GM19452 (cell line): ENCODE data around the gene PRDX5.
"Not testable (repeated sequence)": the region's sequence is repeated elsewhere in the genome, so short reads cannot be mapped to it uniquely, and the experiment has no call there.

ENCODE experiments used
- ATAC-seq: cut with Tn5 transposase; IDR thresholded peaks from one replicate; pipeline ENCODE4 v1.9.1; 2021; ENCODE audit not compliant: unreplicated experiment

The PRDX5 gene

DNA sequence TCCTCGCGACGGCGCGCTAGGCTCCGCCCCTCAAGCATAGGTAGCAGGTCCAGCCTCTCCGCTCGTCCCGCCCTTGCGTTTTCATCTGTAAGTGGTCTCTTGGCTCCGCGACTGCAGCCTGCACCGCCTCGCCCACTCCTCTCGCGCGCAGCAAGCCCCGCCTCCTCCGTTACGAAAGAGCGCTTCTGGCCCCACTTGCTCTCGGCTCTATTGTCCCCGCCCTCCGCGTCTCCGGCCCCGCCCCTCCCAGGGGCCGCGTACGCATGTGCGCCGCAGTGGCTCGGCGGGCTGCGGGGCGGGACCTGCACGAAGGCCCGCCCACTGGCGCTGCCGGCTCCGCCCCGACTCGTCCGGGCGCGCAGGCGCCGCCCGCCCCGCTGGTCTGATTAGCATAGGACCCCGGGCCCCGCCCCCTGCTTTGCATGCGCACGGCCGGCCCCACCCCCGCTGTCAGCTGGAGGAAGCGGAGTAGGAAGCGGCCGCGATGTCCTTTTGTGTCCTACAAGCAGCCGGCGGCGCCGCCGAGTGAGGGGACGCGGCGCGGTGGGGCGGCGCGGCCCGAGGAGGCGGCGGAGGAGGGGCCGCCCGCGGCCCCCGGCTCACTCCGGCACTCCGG lies 12.7 kb upstream of the PRDX5 start, which contains the start of gene ESRRA:
ESRRA (plus strand) TSS at position 450 of the 616 bp plus-strand sequence. CDS start 1,656 bp downstream, outside the sequence.
- peak; percentile 64 for ATAC-seq

DNA sequence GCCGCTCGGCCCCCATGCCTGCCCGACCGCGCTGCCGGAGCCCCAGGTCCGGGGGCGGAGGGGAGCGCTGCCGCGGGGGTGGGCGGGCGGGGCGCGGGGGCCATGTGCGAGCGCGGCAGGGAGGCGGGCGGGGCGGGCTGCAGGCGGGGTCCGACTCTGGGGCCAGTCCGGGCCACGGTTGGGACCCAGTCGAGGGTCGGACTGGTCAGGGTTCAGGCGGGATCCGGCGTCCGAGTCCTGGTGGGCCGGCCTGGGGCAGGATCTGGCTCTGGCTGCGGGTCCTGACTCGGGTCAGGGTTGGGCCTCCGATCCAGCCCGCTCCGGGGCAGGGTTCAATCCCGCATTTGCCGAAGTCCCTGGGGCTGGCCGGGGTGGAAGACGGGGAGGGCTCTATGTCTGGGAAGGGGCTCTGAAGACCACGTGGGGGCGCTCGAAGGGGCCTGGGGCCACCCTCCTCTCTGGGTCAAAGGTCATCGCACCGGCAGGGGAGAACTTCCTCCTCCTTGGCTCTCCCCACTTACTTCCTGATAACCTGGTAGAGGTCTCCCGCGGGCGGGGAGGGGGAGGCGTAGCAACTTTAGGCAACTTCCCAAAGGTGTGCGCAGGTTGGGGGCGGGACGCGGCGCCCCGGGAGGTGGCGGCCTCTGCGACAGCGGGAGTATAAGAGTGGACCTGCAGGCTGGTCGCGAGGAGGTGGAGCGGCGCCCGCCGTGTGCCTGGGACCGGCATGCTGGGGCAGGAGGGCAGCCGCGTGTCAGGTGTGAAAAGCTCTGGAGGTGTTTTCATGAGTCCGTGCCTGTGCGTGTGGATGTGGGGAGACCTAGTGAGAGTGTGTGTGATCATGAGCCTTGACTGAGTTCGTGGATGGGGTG lies 12.0 kb upstream of the PRDX5 start:
- ATAC-seq, result peak; percentile 27

DNA sequence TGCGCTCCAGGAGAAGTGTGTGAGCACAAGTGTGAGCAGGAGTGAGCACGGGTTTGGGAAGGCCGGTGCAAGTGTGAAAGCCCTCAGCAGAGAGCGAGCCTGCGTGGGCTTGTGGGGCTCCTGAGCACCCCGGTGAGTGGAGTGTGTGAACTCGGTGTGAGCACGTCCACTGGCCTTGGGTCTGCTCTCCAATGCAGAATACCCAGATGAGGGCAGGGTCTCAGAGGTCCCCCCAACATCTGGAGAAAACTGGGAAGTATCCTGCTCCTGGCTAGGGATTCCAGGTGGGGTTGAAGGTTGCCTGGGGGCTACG lies 11.4 kb upstream of the PRDX5 start:
- ATAC-seq, result no peak

DNA sequence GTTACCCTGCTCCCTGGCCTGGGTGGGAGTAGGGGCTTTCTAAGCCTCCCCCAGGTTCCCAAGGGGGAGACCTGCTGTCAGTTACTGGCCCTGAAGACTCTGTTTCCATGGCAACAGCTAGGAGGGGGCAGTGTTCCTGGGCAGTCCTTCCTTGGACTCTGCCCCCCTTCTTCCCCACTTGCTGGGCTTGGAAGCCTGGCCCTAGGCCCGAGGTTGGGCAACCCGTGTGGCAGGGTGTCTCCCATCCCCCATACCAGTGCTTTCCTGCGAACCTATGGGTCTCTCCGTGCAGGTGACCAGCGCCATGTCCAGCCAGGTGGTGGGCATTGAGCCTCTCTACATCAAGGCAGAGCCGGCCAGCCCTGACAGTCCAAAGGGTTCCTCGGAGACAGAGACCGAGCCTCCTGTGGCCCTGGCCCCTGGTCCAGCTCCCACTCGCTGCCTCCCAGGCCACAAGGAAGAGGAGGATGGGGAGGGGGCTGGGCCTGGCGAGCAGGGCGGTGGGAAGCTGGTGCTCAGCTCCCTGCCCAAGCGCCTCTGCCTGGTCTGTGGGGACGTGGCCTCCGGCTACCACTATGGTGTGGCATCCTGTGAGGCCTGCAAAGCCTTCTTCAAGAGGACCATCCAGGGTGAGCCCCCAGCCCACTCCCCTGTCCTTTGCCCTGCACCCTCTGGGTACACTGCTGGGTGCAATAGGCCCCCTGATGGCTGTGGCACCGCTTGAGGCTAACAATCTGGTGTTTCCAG lies 10.9 kb upstream of the PRDX5 start:
- ATAC-seq, result no peak

DNA sequence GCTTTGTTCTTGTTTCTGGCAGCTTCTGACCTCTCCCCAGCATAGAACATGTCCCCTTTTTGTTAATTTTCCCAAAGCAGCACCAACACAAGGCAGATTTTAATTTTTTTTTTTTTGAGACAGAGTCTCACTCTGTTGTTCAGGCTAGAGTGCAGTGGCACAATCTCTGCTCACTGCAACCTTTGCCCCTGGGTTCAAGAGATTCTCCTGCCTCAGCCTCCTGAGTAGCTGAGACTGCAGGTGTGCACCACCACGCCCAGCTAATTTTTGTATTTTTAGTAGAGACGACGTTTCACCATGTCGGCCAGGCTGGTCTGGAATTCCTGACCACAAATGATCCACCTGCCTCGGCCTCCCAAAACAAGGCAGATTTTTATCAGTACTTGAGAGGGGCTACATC lies 10.1 kb upstream of the PRDX5 start:
- ATAC-seq, result not testable (repeated sequence)

DNA sequence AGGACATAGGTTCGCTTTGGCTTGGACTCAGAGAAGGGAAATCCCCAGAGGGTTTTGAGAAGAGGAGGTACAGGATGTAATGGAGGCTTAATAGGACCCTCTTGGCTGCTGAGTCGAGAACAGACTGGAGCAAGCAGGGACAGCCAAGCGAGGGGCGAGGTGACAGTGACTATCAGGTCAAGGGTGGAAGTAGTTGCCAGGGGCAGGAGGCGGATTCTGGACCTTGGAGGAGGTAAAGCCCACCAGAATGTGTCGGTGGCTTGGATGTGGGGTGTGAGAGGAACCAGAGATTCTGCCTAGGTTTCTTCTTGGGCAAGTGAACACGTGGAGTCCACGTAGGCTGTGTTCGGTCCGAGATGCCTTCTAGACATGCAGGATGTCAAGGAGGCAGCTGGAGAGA lies 5.0 kb upstream of the PRDX5 start:
- ATAC-seq, result no peak

DNA sequence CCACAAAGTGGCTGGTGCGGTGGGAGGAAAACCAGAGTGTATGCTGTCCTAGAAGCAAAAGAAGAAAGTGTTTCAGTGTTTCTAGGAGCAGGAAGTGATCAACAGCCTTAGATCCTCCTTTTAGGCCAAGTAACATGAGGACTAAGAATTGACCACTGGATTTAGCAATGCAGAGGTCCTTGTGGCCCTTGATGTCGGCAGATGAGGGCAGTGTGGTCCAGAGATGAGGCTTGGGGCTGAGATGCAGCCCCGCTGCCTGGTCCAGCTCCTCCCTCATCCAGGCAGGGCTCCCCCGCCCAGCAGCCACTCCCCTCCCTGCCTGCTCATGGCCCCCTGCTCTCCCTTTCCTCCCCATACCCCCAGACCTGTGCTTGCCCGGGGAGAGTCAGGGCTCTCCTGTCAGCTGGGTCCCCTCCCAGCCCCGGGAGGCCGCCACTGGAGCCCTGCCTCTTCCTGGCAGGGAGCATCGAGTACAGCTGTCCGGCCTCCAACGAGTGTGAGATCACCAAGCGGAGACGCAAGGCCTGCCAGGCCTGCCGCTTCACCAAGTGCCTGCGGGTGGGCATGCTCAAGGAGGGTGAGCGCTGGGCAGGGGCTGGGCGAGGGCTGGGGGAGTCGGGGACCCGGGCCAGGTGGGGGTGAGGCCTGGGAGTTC lies 4.3 kb upstream of the PRDX5 start:
- ATAC-seq, result no peak

DNA sequence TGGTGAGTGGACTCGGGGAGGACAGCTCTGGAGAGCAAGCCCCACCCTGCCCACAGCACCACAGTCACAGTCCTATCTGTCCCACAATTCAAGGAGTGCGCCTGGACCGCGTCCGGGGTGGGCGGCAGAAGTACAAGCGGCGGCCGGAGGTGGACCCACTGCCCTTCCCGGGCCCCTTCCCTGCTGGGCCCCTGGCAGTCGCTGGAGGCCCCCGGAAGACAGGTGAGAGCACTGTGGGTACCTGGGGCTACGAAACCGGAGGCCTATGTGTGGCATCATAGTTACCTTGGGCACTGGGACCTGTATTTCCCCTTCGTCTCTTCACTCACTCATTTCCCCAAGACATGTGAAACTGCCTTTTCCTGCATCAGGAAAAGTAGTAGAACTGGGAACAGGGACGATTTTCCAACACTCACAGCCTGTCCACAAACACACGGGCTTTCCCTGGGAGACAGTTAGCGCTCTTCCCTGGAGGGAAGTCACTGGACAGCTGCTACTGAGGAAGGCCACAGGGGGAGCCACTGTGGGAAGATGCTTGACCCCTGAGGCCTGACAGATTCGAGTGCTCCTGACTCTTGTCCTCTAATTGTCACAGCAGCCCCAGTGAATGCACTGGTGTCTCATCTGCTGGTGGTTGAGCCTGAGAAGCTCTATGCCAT lies 3.6 kb upstream of the PRDX5 start:
- no peak for ATAC-seq

DNA sequence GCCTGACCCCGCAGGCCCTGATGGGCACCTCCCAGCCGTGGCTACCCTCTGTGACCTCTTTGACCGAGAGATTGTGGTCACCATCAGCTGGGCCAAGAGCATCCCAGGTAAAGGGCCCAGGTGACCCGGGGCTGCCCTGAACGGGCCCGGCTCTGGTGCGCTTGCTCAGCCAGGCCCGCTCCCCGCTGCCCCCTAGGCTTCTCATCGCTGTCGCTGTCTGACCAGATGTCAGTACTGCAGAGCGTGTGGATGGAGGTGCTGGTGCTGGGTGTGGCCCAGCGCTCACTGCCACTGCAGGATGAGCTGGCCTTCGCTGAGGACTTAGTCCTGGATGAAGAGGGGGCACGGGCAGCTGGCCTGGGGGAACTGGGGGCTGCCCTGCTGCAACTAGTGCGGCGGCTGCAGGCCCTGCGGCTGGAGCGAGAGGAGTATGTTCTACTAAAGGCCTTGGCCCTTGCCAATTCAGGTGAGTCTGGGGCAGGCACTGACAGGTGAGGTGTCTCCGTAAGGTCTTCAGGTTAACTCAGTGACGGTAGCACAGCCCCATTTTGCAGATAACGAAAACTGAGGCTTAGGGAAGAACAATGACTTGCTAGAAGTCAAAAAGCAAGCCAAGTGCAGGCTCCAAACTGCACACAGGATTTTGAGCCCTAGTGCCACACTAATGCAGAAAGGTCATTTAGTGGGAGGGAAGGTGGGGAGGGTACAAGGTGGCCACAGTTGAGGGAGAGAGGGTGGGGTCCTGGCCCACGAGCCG lies 2.9 kb upstream of the PRDX5 start:
- no peak for ATAC-seq

DNA sequence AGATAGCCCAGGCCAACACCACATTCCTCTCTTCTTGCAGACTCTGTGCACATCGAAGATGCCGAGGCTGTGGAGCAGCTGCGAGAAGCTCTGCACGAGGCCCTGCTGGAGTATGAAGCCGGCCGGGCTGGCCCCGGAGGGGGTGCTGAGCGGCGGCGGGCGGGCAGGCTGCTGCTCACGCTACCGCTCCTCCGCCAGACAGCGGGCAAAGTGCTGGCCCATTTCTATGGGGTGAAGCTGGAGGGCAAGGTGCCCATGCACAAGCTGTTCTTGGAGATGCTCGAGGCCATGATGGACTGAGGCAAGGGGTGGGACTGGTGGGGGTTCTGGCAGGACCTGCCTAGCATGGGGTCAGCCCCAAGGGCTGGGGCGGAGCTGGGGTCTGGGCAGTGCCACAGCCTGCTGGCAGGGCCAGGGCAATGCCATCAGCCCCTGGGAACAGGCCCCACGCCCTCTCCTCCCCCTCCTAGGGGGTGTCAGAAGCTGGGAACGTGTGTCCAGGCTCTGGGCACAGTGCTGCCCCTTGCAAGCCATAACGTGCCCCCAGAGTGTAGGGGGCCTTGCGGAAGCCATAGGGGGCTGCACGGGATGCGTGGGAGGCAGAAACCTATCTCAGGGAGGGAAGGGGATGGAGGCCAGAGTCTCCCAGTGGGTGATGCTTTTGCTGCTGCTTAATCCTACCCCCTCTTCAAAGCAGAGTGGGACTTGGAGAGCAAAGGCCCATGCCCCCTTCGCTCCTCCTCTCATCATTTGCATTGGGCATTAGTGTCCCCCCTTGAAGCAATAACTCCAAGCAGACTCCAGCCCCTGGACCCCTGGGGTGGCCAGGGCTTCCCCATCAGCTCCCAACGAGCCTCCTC lies 2.0 kb upstream of the PRDX5 start:
- not testable (repeated sequence) for ATAC-seq

DNA sequence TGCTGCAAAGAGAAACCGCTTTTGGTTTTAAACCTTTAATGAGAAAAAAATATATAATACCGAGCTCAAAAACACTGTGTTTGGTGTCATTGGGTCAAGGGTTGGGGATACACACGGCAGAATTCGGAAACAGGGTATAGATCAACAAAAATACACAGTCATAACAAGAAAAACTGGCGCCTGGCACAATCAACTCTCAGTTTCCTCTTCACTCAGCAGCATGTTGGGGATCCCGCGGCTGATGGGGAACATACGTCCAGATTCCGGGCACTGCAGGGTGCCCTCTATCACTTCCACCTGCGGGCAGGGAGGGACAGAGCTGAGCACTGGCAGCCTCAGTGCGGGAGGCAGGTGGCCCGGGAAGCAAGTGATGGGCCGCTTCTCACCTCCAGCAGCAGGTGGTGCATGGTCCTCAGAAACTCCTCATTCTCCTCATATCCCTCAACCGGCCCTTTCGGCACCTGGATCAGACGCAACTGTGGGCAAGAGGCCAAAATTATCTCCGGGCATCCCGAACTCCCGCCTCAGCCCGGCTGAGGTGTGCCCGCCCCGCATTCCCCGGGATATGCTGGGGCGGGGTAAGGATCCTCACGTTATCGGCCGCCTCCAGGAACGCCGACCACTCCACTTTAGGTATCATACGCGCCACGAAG lies 1.1 kb upstream of the PRDX5 start:
- no peak for ATAC-seq

DNA sequence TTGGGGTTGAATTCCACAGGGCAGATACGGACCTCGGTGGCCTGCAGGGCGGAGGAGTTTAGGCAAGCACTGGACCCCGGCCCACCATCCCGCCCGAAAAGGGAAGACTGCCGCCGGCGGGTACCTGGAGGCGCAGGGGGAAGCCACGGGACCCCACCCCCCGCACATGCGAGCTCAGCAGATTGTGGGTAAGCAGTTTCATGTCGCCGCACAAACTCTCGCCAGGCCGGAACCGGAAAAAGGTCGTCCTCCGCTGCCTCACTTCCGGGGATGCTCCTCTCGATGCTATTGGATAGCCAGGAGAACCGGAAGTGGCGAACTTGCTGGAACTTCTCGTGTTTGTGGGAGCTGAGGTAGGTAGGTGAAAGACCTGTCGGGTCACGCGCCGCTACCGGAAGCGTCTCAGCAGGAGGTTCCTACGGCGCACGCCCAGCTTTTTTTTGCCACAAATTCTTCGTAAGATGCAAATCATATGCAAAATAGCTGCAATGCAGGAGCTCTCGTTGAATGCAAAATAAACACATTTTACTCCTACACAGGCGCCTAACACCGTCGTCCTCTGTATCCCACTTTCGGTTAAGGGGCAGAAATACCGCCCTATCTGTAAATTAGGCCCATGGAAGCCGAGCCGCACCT lies 478 bp upstream of the PRDX5 start, which contains the start of gene TRMT112:
TRMT112 (minus strand) TSS at position 235 of the 636 bp plus-strand sequence; CDS start at position 202, 33 bp downstream.
- ATAC-seq, result peak; percentile 62

DNA sequence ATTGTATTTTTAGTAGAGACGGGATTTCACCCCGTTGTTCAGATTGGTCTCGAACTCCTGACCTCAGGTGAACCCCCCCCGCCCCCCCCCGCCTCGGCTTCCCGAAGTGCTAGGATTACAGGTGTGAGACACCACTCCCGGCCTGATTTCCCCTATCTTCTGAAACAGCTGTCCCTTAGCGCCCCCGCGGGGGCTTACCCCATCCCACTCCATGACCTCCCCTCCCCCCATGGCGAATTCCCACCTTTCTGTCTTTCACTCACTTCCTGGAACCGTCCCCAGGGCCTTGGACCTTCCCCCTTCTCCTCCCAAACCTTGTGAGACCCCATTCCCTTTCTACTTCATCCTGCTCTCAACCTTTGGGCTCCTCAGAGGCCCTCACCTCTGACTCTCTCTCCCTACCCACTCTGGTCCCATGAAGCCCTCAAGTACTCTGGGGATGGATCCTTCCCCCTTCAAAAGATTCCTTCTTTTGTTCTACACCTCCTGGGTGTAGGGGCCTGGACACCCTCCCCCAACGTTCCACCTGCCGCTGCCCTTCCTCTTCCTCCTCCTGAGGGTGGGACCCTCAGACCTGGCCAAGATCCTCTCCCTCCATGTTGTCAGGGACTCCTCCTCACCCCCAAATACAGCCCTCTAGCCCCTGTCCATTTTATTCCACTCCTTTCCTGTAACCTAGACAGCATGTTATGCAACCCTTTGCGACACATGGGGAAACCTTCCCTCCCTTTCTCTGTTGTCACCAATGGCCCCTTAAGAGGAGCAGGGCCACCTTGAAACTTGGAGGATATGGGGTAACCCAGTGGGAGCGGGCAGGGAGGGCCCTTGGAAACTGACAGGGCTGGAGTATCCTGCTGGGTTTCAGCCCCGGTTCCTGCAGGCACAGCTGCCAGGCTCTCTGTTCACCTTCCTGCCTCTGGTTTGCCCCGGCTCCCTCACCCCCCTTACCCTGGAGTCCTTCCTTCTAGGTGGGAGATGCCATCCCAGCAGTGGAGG lies 1.1 kb downstream of the PRDX5 start:
- ATAC-seq, result no peak

DNA sequence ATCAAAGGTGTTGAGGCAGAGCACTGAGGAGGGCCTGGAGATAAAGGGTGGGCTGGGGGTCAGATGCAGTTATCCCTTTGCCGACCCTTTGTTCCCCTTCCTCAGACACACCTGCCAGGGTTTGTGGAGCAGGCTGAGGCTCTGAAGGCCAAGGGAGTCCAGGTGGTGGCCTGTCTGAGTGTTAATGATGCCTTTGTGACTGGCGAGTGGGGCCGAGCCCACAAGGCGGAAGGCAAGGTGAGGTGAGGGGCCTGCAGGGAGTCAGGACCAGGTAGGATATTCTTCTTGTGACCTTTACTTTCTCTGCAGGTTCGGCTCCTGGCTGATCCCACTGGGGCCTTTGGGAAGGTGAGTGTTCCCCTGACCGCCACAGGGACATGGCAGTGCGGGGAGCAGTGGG lies 2.6 kb downstream of the PRDX5 start:
- ATAC-seq, result no peak

DNA sequence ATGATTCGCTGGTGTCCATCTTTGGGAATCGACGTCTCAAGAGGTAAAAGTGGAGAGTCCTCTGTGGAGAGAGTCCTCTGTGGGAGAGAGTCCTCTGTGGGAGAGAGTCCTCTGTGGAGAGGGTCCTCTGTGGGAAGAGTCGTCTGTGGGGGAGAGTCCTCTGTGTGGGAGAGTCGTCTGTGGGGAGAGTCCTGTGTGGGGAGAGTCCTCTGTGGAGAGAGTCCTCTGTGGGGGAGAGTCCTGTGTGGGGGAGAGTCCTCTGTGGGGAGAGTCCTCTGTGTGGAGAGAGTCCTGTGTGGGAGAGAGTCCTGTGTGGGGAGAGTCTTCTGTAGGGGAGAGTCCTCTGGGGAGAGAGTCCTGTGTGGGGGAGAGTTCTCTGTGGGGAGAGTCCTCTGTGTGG lies 3.1 kb downstream of the PRDX5 start:
- no peak for ATAC-seq

DNA sequence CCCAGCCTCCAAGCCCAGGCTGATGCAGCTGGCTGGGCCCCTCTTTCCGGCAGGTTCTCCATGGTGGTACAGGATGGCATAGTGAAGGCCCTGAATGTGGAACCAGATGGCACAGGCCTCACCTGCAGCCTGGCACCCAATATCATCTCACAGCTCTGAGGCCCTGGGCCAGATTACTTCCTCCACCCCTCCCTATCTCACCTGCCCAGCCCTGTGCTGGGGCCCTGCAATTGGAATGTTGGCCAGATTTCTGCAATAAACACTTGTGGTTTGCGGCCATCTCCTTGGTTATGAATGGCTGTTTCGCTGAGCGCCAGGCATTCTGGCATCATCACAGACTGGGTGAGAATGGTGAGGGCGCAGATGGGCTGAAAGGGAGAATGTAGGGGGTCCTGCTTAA lies 3.6 kb downstream of the PRDX5 start:
- ATAC-seq, result no peak

DNA sequence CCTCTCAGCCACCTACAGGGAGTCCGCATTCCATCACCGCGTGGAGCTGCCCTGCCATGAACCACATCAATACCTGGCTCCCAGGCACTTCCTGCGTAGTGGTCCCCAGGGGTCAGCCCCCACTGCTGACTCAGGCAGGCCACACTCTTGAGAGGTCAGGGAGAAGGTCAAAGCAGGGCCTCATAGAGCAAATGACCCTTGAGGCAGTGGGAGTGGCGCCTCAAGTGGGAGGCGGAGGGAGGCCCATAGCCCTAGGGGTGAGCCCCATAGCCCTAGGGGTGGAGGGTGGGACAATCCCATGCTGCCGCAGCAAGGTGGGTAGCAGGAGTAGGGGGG lies 5.0 kb downstream of the PRDX5 start:
- ATAC-seq, result no peak
